T-helper 1 cell (primary cell): ENCODE data around the gene HYAL2.
"Not testable (repeated sequence)": the region's sequence is repeated elsewhere in the genome, so short reads cannot be mapped to it uniquely, and the experiment has no call there.

ENCODE experiments used
- DNase-seq, 5 donors: peaks; one replicate each; pipeline ENCODE4 v3.0.0-alpha.2; 2012 to 2020

HYAL2 gene

DNA sequence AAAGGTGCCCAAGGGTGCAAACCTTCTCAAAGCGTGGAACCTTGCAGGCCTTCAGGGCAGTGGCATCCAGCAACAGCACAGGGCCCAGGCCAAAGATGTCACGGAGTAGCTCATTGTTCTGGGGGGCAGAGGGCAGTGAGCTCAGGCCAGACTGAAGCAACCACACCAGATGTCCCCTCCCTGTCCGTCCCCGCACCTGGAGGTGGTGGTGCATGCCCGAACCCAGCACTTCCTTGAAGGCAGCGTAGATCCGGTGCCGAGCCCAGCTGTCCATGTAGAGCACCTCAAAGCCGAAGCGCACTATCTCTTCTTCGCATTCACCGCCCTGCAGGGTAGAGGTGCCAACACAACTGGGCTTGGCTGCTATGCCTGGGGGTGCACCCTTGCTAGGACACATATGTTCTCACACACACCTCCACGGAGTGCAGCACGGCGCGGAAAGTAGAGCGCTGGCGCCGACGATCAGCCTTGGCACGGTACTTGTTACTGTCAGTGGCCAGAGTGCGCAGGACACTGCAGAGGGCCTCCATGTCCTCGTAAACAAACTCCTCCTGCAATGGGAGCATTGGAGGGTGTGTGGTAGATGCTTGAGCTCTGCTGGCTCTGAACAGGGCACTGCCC is 34.0 kb downstream of the HYAL2 start:
- no peak for DNase-seq

- DNase-seq = no peak
Observed at GRCh38 chr3:50287262-50287661, 35.3 kb downstream of the HYAL2 start.

DNA sequence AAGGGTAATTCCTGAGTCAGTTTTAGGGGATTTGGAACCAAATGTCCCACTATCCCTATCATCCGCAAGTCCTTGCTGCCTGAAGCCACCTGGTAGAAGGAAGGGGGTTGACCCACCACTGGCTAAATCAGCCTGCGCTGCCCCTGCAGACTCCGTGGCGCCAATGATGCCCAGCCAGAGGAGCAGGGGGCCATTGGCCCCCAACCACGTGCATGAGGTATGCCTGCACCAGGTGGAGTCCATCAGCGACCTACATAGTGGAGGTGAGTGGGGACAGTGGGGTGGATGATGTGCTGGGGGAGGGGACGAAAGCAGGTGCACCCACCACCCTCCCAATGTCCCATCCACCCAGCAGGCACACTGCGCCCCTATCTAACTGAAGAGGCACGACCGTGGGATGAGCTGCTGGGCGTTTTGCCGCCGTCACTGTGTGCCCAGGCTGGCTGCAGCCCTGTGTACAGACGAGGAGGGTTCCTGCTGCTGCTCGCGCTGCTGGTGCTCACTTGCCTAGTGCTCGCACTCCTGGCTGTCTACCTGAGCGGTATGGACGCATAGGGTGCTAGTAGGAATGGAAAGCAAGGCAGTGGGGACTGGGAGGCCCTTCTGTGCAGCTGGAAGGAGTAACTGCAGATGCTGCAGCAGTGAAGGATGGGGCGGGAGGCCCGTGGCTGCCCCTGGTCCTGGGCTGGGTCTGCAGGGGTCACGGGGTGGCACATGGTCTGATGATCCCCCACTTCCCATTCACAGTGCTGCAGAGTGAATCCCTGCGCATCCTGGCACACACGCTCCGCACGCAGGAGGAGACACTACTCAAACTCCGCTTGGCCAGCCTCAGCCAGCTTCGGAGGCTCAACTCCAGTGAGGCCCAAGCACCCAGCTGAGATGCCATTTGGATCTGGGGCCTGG is 36.0 kb downstream of the HYAL2 start:
- no peak for DNase-seq

DNA sequence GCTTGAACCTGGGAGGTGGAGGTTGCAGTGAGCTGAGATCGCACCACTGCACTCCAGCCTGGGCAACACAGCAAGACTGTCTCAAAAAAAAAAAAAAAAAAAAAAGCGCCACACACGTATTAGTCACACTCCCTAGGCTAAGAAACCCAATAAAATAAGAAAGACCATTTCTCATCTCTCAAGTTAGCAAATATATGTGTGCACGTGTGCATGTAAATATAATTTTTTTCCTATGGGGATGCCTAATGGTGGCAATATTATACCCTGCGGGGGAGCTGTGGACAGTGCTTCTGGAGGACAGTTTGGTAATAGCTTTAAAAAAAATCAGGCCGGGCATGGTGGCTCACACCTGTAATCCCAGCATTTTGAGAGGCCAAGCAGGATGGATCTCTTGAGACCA is 38.4 kb downstream of the HYAL2 start:
- DNase-seq = not testable (repeated sequence)

DNA sequence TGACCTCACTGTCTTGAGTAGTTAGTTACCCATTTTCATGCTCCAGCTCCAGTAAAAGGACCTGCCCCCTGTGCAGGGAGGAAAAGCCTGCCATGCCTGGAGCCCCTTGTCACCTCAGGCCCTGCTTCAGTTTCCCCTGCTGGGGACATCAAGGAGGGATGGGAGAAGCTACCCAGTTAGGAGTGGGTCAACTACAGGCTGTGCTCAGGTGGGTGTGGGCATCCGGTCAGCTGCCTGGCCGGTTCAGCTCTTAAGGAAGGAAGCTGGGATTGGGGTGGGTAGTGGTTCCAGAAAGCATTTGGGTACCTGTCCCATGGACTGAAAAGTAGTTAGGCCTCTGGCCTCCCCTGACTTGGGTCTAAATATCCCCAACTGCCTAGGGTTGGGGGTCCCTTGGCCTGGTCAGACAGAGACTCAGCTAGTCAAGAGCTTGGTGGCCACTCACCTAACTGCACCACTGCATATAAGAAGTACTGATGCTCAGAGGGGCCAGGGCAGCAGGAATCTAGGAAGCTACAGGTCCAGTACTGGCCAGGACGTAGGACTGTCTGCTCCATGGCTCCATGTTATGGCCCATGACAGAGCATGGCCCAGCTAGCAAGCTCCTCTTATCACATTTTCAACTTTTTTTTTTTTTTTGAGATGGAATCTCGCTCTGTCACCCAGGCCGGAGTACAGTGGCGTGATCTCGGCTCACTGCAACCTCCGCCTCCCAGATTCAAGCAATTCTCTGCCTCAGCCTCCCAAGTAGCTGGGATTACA is 43.1 kb downstream of the HYAL2 start:
- no peak for DNase-seq

DNA sequence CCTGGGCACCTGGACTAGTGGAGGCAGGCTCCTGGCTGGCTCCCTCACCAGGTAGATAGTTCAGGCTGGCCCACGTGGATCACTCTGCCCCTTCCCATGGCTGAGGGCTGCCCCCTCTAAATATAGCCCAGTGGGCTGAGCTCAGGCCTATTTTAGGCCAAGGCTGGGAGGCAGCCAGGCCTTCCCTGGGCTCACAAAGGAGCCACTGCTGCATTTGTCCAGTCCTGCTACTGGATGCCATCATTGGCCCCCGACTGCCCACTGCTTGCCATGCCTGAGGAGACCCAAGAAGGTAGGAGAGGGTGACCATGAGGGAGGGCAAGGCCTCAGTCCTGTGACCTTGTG is 43.7 kb downstream of the HYAL2 start, which contains the start of gene LSMEM2:
LSMEM2 (plus strand) TSS at position 208 of the 345 bp plus-strand sequence; CDS start at position 235, 27 bp downstream.
- no peak for DNase-seq

DNA sequence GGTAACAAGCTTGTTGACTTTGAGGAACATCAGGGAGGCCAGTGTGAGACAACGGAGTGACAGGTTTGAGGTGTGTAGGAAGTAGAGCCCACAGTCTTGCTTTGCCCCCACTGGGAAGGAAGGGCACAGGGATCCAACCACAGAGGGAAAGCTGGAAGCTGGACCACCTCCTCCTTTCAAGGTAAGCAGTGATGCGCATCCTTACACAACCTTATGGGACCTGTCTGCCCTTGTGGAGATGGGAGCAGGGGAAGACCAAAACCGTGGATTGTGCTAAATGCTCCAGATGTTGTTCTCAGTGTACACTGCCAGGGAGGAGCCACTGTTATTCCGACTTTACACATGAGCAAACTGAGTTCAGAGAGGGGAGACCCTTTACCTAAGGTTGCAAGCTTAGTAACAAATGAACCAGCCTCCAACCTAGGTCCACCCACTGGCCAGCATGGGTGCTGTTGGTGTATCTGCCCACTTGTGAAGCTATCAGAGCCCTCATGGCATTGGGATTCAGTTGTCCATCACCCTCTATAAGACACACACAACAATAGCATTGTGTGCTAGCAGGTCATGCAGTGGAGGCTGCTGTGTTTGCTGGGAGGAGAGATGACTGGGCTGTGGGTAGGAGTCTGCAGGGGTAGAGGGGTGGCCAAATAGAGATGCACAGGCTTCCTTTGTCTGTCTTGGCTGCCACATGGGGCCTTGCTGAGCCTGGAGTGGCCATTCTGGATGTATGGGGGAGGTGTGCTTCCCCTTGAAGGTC is 44.2 kb downstream of the HYAL2 start:
- DNase-seq = no peak

GRCh38 chr3:50276762-50277101 is 45.8 kb downstream of the HYAL2 start:
- DNase-seq = no peak

- peak in 1 of 5 donors; percentile 46 for DNase-seq
Observed at GRCh38 chr3:50275996-50276761, 46.4 kb downstream of the HYAL2 start.

DNA sequence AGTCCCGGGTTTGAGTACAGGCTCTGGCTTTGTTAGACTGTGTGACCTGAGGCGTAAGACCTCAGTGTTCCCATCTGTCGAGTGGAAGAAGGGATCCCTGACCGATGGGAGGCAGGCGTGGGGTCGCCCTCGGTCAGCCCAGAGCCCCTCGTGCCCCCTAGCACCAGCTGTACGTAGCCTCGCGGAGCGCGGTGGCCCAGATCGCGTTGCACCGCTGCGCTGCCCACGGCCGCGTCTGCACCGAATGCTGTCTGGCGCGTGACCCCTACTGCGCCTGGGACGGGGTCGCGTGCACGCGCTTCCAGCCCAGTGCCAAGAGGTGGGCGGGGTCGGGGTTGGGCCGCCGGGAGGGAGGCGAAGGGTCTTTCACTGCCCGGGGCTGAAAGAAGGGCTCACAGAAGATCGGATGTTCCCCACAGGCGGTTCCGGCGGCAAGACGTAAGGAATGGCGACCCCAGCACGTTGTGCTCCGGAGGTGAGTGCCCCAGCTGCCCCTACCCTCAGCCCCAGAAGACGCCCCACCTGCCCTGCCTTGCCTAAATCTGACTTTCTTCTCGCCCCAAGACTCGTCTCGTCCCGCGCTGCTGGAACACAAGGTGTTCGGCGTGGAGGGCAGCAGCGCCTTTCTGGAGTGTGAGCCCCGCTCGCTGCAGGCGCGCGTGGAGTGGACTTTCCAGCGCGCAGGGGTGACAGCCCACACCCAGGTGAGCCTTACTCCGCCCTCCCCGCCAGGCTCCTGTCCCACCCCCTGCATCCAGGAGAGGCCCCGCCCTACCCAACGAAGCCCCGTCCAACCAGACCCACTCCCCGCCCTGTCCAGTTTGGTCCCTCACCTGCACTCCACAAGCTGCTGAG is 47.2 kb downstream of the HYAL2 start:
- no peak for DNase-seq

GRCh38 chr3:50274371-50275104 is 48.0 kb downstream of the HYAL2 start:
- DNase-seq = peak; percentile 35 to 72 (median 63)

- no peak for DNase-seq
Observed at GRCh38 chr3:50273689-50274065, 48.9 kb downstream of the HYAL2 start.

DNA sequence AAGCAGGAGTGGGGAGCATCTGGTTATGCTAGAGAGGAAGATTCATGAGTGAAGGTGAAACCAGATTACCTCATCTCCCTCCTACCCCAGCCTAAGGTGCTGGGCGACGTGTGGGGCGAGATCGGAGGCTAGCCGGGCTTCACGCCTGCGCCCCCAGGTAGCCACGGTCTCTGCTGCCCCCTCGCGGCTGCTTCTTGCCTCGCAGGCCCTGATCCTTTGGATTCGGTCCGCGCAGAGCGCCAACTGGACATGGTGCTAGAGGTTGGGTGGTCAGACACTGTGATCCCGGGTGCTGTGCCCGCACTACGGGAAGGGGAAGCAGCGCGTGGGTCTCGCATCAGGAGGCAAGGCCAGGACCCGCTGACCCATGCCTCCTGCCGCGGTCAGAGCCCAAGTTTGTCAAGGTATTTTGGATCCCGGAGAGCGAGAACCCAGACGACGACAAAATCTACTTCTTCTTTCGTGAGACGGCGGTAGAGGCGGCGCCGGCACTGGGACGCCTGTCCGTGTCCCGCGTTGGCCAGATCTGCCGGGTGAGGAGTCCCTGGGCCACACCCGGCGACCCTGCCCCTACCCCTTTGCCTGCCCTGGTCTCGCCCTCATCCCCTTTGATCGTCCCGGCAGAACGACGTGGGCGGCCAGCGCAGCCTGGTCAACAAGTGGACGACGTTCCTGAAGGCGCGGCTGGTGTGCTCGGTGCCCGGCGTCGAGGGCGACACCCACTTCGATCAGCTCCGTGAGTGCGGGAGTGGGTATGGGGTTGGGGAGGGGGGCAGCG is 49.4 kb downstream of the HYAL2 start:
- DNase-seq = peak; percentile 70 to 84 (median 78)

GRCh38 chr3:50272538-50272910 is 50.0 kb downstream of the HYAL2 start:
- DNase-seq = not testable (repeated sequence)

DNA sequence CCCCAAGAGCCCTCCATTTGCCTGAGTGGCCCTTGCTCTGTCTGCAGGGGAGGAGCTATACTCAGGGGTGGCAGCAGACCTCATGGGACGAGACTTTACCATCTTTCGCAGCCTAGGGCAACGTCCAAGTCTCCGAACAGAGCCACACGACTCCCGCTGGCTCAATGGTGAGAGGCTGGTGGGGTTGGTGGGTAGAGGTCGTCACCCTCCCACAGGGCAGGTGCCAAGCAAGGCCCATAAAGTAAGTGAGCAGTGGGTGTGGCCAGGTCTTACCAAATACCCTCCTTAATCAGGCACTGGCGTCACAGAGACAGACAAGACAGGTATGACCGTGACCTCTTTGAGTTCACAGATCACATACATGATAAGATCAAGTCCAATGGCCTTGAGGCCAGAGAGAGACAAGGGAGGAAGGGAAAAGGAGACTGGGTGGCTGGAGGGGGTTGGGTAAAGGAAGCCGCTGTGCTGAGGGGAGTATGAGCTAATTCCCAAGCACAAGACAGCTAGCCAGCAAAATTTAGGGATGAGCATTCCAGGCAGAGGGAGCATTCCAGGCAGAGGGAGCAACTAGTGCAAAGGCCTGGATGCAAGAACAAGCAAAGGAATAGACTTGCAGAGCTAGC is 51.1 kb downstream of the HYAL2 start:
- no peak for DNase-seq

GRCh38 chr3:50270422-50271224 is 51.9 kb downstream of the HYAL2 start:
- no peak for DNase-seq

- no peak for DNase-seq
Observed at GRCh38 chr3:50269977-50270413, 52.5 kb downstream of the HYAL2 start.

DNA sequence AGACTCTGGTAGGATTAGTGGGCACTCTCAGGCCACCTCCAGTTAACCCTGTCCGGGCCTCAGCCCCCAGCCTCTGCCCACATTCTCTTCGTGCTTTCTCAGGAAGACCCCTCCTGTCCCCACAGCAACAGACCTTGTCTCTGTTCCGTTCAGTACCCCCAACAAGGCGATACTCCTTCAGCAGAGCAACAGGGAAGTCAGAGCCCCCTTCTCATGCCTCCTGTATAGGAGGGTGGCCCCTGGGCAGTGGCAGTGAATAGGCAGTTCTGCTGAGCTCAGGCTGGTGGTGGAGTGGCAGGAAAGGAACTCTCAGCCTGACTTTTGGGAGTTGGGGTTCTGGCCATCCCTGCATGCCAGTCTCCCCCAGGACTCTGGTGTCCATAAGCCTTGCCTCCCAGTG is 53.1 kb downstream of the HYAL2 start:
- DNase-seq = no peak
